SH-SY5Y (cell line): Measurements from ENCODE around the gene APOL6.

Source experiments
- GATA2 ChIP-seq: IDR thresholded peaks from 2 replicates; pipeline ENCODE4 v1.6.1; 2011; ENCODE audit warnings: mild to moderate bottlenecking, low read depth, low read length
- GATA3 ChIP-seq: IDR thresholded peaks from 2 replicates; pipeline ENCODE4 v1.6.1; 2011; ENCODE audit warnings: low read depth, mild to moderate bottlenecking, low read length, moderate library complexity

DNA sequence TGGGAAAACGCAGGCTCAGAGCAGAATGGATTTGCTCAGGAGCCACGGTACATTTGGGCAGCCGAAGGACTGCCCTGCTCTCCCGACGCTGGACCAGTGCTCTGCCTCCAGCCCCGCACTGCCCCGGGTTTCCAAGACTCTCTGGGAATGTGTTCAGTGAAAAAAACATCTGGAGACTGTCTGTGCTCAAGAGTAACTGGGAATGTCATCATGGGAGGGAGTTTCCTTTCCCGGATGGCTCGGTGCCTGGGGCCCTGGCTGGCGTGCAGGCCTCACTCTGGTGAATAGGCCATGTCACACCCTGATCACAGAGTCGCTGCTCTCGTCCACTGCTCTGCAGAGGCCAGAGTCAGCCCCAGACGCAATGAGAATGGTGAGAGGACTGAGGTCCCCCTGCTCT, 9.8 kb upstream of the APOL6 start:
- TF ChIP-seq GATA2, result no peak
- TF ChIP-seq GATA3, result no peak
